Keratinocyte (primary cell): ENCODE measurements around the gene PHPT1.

Experiments
- CTCF ChIP-seq, 3 experiments: IDR thresholded peaks in 1 of 3; conservative IDR thresholded peaks in 1 of 3; optimal IDR thresholded peaks in 1 of 3; 2 replicates in 2 of 3; 3 replicates in 1 of 3; pipeline versions ENCODE3 to v1.5.1; 2011; ENCODE audit warnings: low read length in 3 of 3, mild to moderate bottlenecking in 3 of 3, moderate library complexity in 2 of 3, control low read depth in 1 of 3, inconsistent platforms in 1 of 3; ENCODE audit not compliant: insufficient read depth in 2 of 3; ENCODE audit errors: extremely low read depth in 1 of 3
- EZH2 ChIP-seq: IDR thresholded peaks from one replicate; pipeline ENCODE4 v1.6.1; 2012; ENCODE audit warnings: inconsistent platforms, mild to moderate bottlenecking, low read length, moderate library complexity

DNA sequence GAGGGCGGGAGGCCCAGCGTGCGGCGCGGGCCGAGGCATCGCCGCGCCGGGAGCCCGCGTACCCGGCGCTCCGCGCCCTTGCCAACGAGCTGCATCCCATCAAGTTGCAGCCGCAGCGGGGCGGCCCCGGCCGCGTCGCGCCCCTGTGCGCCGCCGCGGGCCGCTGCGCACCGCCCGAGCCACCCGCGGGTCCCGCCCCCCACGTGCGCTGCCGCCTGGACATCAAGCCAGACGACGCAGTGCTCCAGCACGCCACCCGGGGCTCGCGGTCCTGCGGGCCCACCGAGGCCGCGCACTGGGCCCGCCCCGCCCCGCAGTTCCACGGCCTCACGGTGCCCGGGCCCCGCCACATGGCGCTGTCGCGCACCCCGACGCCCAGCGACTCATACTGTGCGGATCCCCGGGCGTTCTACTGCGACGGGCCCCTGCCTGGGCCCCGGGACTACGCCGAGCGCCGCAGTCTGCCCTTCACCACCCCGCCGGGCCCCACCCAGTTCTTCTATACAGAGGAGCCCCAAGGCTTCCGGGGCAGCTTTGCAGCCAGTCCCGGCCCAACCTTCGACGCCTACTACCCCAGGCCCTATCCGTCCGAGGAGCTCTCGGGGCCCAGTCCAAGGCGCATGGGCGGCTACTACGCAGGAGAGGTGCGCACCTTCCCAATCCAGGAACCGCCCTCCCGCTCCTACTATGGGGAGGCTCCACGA lies 4.3 kb upstream of the PHPT1 start:
- no peak for TF ChIP-seq CTCF (optimal IDR thresholded peaks at IDR 0.05 in 1 of 3, IDR thresholded peaks at IDR 0.05 in 1 of 3, conservative IDR thresholded peaks at IDR 0.05 in 1 of 3; ENCODE audit: extremely low read depth in 1 of 3, insufficient read depth in 2 of 3, low read length in 3 of 3)
- TF ChIP-seq EZH2: peak; percentile 73
